ENCODE results near the gene LIN7B. TPM values are rescaled to one million over a fixed set of nuclear protein-coding genes. Genes with fewer than 3 reads are reported as not detected.
A peak's percentile ranks its signal among the peaks of the same experiment; 100 is the strongest.

The LIN7B gene
- total RNA-seq, 1 donor from 2014 or later, result 7.8 TPM

DNA sequence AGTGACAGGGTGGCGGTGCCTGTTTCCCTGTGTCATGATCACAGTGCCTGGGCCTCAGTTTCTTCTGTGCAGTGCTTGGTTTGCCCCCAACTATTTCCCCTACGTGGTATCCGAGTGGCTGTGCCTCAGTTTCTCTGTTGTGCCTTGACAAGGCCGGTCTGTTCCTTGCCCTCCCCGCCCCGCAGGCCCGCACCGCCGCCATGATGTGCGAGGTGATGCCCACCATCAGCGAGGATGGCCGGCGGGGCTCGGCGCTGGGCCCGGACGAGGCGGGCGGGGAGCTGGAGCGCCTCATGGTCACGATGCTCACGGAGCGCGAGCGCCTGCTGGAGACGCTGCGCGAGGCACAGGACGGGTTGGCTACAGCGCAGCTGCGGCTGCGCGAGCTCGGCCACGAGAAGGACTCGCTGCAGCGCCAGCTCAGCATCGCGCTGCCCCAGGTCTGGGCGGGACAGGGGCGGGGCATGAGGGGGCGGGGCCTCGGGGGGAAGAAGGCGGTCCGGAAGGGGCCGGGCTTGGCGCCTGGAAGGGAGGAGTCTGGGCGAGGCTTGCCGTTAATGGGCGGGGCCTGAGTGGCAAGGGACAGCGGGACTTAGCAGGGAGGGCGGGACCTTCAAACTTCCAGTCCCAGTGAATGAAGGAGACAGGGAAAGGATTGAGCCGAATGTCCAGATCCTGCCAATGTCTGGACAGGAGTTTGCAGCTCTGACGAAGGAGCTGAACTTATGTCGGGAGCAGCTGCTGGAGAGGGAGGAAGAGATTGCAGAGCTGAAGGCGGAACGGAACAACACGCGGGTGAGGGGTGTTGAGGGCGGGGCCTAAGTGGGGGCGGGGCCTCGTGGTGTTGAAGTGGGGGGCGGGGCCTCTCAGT is 13.7 kb downstream of the LIN7B start:
- Mint-ChIP-seq H3K27me3 (ENCODE audit: insufficient read depth) (peaks cover 6% of the 10 kb centered on the region), H3K4me1 (ENCODE audit: low read depth) (peaks cover 17% of the 10 kb centered on the region), H3K27ac (peak overlapping the region; percentile 81), H3K9me3 (no peaks in the 10 kb centered on the region), H3K4me3 (peak overlapping the region; percentile 88), H3K36me3 (ENCODE audit: low read depth) (peaks cover 2% of the 10 kb centered on the region)
- DNase-seq (ENCODE audit: low spot score), result peak; percentile 91
- intact Hi-C loops (cut with micrococcal nuclease), result loop anchor here (1.0 to 5.0 kb wide), 7 partner anchors 9 to 256 kb away; partner anchors contain the start of genes C19orf73, GYS1, LIN7B and NUCB1

GRCh38 chr19:49128545-49129237 is 14.5 kb downstream of the LIN7B start:
- intact Hi-C loops (cut with micrococcal nuclease), result loop anchor here (1.0 to 5.0 kb wide), 7 partner anchors 9 to 256 kb away; partner anchors contain the start of genes C19orf73, GYS1, LIN7B and NUCB1
- H3K36me3 Mint-ChIP-seq (ENCODE audit: low read depth), result peaks cover 2% of the 10 kb centered on the region
- peaks cover 21% of the 10 kb centered on the region for H3K4me1 Mint-ChIP-seq (ENCODE audit: low read depth)
- H3K27me3 Mint-ChIP-seq (ENCODE audit: insufficient read depth), result peaks cover 6% of the 10 kb centered on the region
- no peaks in the 10 kb centered on the region for H3K9me3 Mint-ChIP-seq
- DNase-seq (ENCODE audit: low spot score), result no peak
- H3K27ac Mint-ChIP-seq, result peak overlapping the region; percentile 40
- peak overlapping the region; percentile 88 for H3K4me3 Mint-ChIP-seq

GRCh38 chr19:49129238-49129583 is 15.0 kb downstream of the LIN7B start:
- intact Hi-C loops (cut with micrococcal nuclease), result loop anchor here (5.0 kb wide), 1 partner anchor 227 kb away; the partner anchor contains the start of gene NUCB1
- Mint-ChIP-seq H3K4me1 (ENCODE audit: low read depth) (peaks cover 24% of the 10 kb centered on the region), H3K9me3 (no peaks in the 10 kb centered on the region), H3K27ac (no peak overlapping the region), H3K27me3 (ENCODE audit: insufficient read depth) (peaks cover 5% of the 10 kb centered on the region), H3K4me3 (no peak overlapping the region), H3K36me3 (ENCODE audit: low read depth) (peaks cover 2% of the 10 kb centered on the region)
- DNase-seq (ENCODE audit: low spot score), result no peak

- Mint-ChIP-seq H3K4me1 (ENCODE audit: low read depth) (peaks cover 26% of the 10 kb centered on the region), H3K36me3 (ENCODE audit: low read depth) (peaks cover 2% of the 10 kb centered on the region), H3K9me3 (no peaks in the 10 kb centered on the region), H3K27ac (no peak overlapping the region), H3K4me3 (no peak overlapping the region), H3K27me3 (ENCODE audit: insufficient read depth) (peaks cover 5% of the 10 kb centered on the region)
- intact Hi-C loops (cut with micrococcal nuclease), result no loop called here
- no peak for DNase-seq (ENCODE audit: low spot score)
Measured at GRCh38 chr19:49130325-49130724, 16.2 kb downstream of the LIN7B start.

DNA sequence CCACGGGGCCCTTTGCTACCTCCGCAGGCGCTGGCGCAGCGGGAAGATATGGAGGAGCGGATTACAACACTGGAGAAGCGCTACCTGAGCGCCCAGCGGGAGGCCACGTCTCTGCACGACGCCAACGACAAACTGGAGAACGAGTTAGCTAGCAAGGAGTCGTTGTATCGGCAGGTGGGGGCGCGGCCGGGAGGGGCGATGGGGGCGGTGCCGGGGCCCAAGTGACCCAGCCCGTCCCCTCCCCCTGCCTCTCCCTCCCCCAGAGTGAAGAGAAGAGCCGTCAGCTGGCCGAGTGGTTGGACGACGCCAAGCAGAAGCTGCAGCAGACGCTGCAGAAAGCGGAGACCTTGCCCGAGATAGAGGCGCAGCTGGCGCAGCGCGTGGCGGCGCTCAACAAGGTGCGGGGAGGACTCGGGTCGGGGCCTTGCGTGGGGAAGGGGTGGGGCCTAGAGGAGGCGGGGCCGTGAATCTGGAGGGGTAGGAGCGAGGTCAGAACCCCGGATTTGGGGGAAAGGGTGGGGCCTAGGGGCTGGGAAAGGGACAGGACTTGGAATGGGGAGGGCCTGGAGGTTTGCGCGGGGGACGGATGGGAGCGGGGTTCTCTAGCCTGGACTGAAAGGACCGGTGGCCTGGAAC is 18.9 kb downstream of the LIN7B start:
- Mint-ChIP-seq H3K36me3 (ENCODE audit: low read depth) (peaks cover 1% of the 10 kb centered on the region), H3K9me3 (no peaks in the 10 kb centered on the region), H3K27me3 (ENCODE audit: insufficient read depth) (peaks cover 2% of the 10 kb centered on the region), H3K4me1 (ENCODE audit: low read depth) (peaks cover 24% of the 10 kb centered on the region), H3K27ac (no peak overlapping the region), H3K4me3 (peak overlapping the region; percentile 75)
- peak; percentile 36 for DNase-seq (ENCODE audit: low spot score)
- intact Hi-C loops (cut with micrococcal nuclease), result loop anchor here (1.0 kb wide), 1 partner anchor 13 kb away; no protein-coding TSS in a partner anchor

DNA sequence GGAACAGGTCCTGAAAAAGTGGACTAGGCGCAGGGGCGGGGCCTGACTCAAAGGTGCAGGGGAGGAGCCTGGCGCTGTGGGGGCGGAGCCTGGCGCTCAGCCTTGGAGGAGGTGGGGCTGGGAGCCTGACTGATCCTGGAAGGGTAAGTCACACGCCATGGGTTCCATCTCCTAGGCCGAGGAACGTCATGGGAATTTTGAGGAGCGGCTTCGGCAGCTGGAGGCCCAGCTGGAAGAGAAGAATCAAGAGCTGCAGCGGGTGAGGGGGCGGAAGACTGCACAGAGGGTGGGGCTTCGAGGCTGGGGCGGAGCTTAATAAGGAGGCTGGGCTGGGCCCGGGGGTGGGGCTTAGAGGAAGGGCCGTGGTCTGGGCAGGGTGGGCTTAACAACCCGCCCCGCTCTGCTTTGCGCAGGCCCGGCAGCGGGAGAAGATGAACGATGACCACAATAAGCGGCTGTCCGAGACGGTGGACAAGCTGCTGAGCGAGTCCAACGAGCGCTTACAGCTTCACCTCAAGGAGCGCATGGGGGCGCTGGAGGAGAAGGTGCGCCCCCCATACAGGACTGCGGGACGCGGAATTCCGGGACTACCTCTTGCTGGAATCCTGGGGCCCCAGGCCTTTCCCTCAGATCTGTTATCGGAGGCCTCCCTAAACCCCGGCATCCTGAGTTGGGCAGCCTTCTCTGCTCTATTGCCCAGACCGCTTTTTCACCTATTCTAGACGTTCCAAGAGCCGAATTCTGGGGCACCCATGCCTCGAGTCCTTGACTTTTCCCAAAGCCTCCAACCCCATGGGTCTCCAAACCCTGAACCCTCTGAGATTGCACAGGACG is 19.7 kb downstream of the LIN7B start:
- Mint-ChIP-seq H3K4me3 (peak overlapping the region; percentile 75), H3K36me3 (ENCODE audit: low read depth) (no peaks in the 10 kb centered on the region), H3K27me3 (ENCODE audit: insufficient read depth) (peaks cover 2% of the 10 kb centered on the region), H3K4me1 (ENCODE audit: low read depth) (peaks cover 17% of the 10 kb centered on the region), H3K9me3 (no peaks in the 10 kb centered on the region), H3K27ac (no peak overlapping the region)
- intact Hi-C loops (cut with micrococcal nuclease), result loop anchor here (1.0 kb wide), 1 partner anchor 12 kb away; no protein-coding TSS in a partner anchor
- DNase-seq (ENCODE audit: low spot score), result peak; percentile 55

GRCh38 chr19:49135686-49136085 is 21.5 kb downstream of the LIN7B start:
- Mint-ChIP-seq H3K27ac (no peak overlapping the region), H3K4me1 (ENCODE audit: low read depth) (peaks cover 13% of the 10 kb centered on the region), H3K9me3 (no peaks in the 10 kb centered on the region), H3K4me3 (no peak overlapping the region), H3K27me3 (ENCODE audit: insufficient read depth) (peaks cover 2% of the 10 kb centered on the region), H3K36me3 (ENCODE audit: low read depth) (no peaks in the 10 kb centered on the region)
- intact Hi-C loops (cut with micrococcal nuclease), result no loop called here
- no peak for DNase-seq (ENCODE audit: low spot score)

GRCh38 chr19:49136771-49137171 is 22.6 kb downstream of the LIN7B start:
- H3K4me1 Mint-ChIP-seq (ENCODE audit: low read depth), result peaks cover 13% of the 10 kb centered on the region

DNA sequence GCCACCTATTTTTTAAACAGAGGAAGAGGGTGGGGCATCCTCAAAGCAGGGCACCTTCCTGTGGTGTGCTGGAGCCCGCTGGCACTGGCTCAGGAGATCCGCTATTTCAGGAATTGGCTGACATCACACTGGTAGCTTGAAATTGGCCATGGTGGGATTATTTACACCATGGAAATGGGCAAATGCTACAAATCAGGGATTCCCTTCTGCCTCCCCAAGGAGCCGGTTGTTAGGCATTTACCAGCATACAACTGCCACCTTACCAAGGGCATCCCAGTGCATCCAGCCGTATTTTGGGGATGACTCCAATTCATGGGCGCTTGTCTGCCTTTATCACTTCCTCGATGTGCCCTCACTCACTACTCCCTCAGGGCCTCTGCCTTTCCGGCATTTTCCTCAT is 26.8 kb downstream of the LIN7B start:
- H3K27me3 Mint-ChIP-seq (ENCODE audit: insufficient read depth), result peaks cover 9% of the 10 kb centered on the region
- H3K27ac Mint-ChIP-seq, result no peak overlapping the region
- no peak for DNase-seq (ENCODE audit: low spot score)
- H3K4me1 Mint-ChIP-seq (ENCODE audit: low read depth), result peaks cover 23% of the 10 kb centered on the region
- H3K36me3 Mint-ChIP-seq (ENCODE audit: low read depth), result peaks cover 3% of the 10 kb centered on the region
- no peaks in the 10 kb centered on the region for H3K9me3 Mint-ChIP-seq
- intact Hi-C loops (cut with micrococcal nuclease), result no loop called here
- no peak overlapping the region for H3K4me3 Mint-ChIP-seq

More at GRCh38 chr19:49136771-49137171, 22.6 kb downstream of the LIN7B start:
- intact Hi-C loops (cut with micrococcal nuclease), result no loop called here
- H3K27me3 Mint-ChIP-seq (ENCODE audit: insufficient read depth), result peaks cover 2% of the 10 kb centered on the region
- H3K9me3 Mint-ChIP-seq, result no peaks in the 10 kb centered on the region
- H3K36me3 Mint-ChIP-seq (ENCODE audit: low read depth), result no peaks in the 10 kb centered on the region
- no peak overlapping the region for H3K4me3 Mint-ChIP-seq
- no peak overlapping the region for H3K27ac Mint-ChIP-seq
- DNase-seq (ENCODE audit: low spot score), result no peak

GRCh38 chr19:49141352-49141751 is 27.2 kb downstream of the LIN7B start:
- Mint-ChIP-seq H3K27me3 (ENCODE audit: insufficient read depth) (peaks cover 11% of the 10 kb centered on the region), H3K36me3 (ENCODE audit: low read depth) (peaks cover 3% of the 10 kb centered on the region), H3K4me1 (ENCODE audit: low read depth) (peaks cover 27% of the 10 kb centered on the region), H3K9me3 (no peaks in the 10 kb centered on the region), H3K4me3 (peak overlapping the region; percentile 1), H3K27ac (peak overlapping the region; percentile 9)
- DNase-seq (ENCODE audit: low spot score), result no peak
- intact Hi-C loops (cut with micrococcal nuclease), result no loop called here

GRCh38 chr19:49142866-49143335 is 28.7 kb downstream of the LIN7B start:
- peak overlapping the region; percentile 46 for H3K27ac Mint-ChIP-seq
- peak; percentile 73 for DNase-seq (ENCODE audit: low spot score)
- intact Hi-C loops (cut with micrococcal nuclease), result no loop called here
- peak overlapping the region; percentile 86 for H3K4me3 Mint-ChIP-seq
- peaks cover 29% of the 10 kb centered on the region for H3K4me1 Mint-ChIP-seq (ENCODE audit: low read depth)
- H3K27me3 Mint-ChIP-seq (ENCODE audit: insufficient read depth), result peaks cover 23% of the 10 kb centered on the region
- no peaks in the 10 kb centered on the region for H3K9me3 Mint-ChIP-seq
- H3K36me3 Mint-ChIP-seq (ENCODE audit: low read depth), result peaks cover 3% of the 10 kb centered on the region

All from activated T-helper 1 cell treated with anti-CD3 and anti-CD28 coated beads, Interleukin-12 subunit alpha, Interleukin-12 subunit beta, Interleukin-2, Interleukin-4 antibody, amounts not matched to agents 30 ng/mL and 10 ng/mL and 1 ng/mL, durations not matched to agents 14 hours and 24 hours and 36 hours (primary cell).